Measurements from ENCODE around the gene ZNF143. TPM values are rescaled to one million over a fixed set of nuclear protein-coding genes. Genes with fewer than 3 reads are reported as not detected.
A peak's percentile ranks its signal among the peaks of the same experiment; 100 is the strongest.

Gene ZNF143
- total and polyA plus RNA-seq, 10 of the 15 experiments (the other 5 are each of a cell fraction or from before 2014, with no cell fraction given), result 13.6 to 48.7 (median 19.4) TPM

GRCh38 chr11:9565822-9566560, 105.2 kb downstream of the ZNF143 start (continued):
- no peak for TF ChIP-seq PAX8 (IDR thresholded peaks at IDR 0.05)
- TF ChIP-seq HSF1 (IDR thresholded peaks at IDR 0.05; ENCODE audit: low read depth, low read length), result no peak
- TF ChIP-seq ATF7 (IDR thresholded peaks at IDR 0.05; ENCODE audit: low read depth), result peak; percentile 99
- peak; percentile 83 for TF ChIP-seq CREM (IDR thresholded peaks at IDR 0.05; ENCODE audit: low read depth)
- TF ChIP-seq EGR1 (IDR thresholded peaks at IDR 0.05; ENCODE audit: borderline replicate concordance in 1 of 2, low read depth in 2 of 2, low read length in 2 of 2), result no peak
- TF ChIP-seq ZSCAN29 (IDR thresholded peaks at IDR 0.05), result no peak
- 0 out of 2 replicates have a peak, but pooled peaks have one; percentile 69 for TF ChIP-seq NBN (IDR thresholded peaks at IDR 0.05)
- no peak for TF ChIP-seq IRF3 (IDR thresholded peaks at IDR 0.05)
- TF ChIP-seq STAT1 (conservative IDR thresholded peaks at IDR 0.05), result no peak
- 0 out of 2 replicates have a peak, but pooled peaks have one; percentile 62 for TF ChIP-seq STAT3 (IDR thresholded peaks at IDR 0.05; ENCODE audit: low read depth, low read length)
- TF ChIP-seq TBL1XR1 (IDR thresholded peaks at IDR 0.05; ENCODE audit: low read depth, low read length), result no peak; the same call in 1 of the 2 replicates
- TF ChIP-seq NFIC (IDR thresholded peaks at IDR 0.05; ENCODE audit: low read depth, low read length), result peak; percentile 80; the same call in 1 of the 2 replicates
- TF ChIP-seq TAF1 (IDR thresholded peaks at IDR 0.05; ENCODE audit: borderline replicate concordance, low read depth, low read length), result no peak
- no peak for TF ChIP-seq USF1 (IDR thresholded peaks at IDR 0.05; ENCODE audit: borderline replicate concordance, extremely low read length, insufficient read depth, low read depth, low read length)
- no peak for TF ChIP-seq BHLHE40 (IDR thresholded peaks at IDR 0.05; ENCODE audit: borderline replicate concordance in 1 of 2, low read depth in 2 of 2, low read length in 1 of 2)
- no peak; the same call in 1 of the 2 replicates for TF ChIP-seq RELB (IDR thresholded peaks at IDR 0.05; ENCODE audit: low read depth)
- peak; percentile 59; the same call in 1 of the 3 replicates for TF ChIP-seq POU2F2 (IDR thresholded peaks at IDR 0.05; ENCODE audit: borderline replicate concordance, low read depth, low read length)
- TF ChIP-seq NKRF (conservative IDR thresholded peaks at IDR 0.05), result no peak
- TF ChIP-seq HDAC6 (IDR thresholded peaks at IDR 0.05; ENCODE audit: unreplicated experiment), result no peak
- no peak for TF ChIP-seq LARP7 (IDR thresholded peaks at IDR 0.05)
- no peak for TF ChIP-seq EZH2 (IDR thresholded peaks at IDR 0.05; ENCODE audit: borderline replicate concordance, control insufficient read depth, low read depth, low read length)
- 0 out of 2 replicates have a peak, but pooled peaks have one; percentile 21 for TF ChIP-seq TCF3 (IDR thresholded peaks at IDR 0.05; ENCODE audit: borderline replicate concordance, insufficient read depth, low read depth, low read length)
- no peak for TF ChIP-seq RELA (IDR thresholded peaks at IDR 0.05; ENCODE audit: borderline replicate concordance, partially characterized antibody)
